Fibroblast of villous mesenchyme (primary cell): ENCODE results near the gene MDFI. TPM values are rescaled to one million over a fixed set of nuclear protein-coding genes. Genes with fewer than 3 reads are reported as not detected.
"Not testable (repeated sequence)": the region's sequence is repeated elsewhere in the genome, so short reads cannot be mapped to it uniquely, and the experiment has no call there.

Experiments used
- DNase-seq: peaks from one replicate; pipeline ENCODE4 v3.0.0-alpha.2; 2010; ENCODE audit warnings: low read depth
- H3K4me3 ChIP-seq: 2 replicates; pipeline ENCODE4 v1.5.1; 2011; ENCODE audit warnings: low read depth, mild to moderate bottlenecking, low read length
- total RNA-seq: library from RNA; depleted of rRNA; stranded (reverse); fragments of >200 nt; gene quantifications from 2 replicates; pipeline ENCODE4 v1.2.3, GENCODE V29; 2012
- TF ChIP-seq, protein P1 (sequence below): IDR thresholded peaks from 2 replicates; pipeline ENCODE4 v1.5.1; 2012; ENCODE audit warnings: low read depth, mild to moderate bottlenecking, low read length; ENCODE audit not compliant: insufficient read depth

The MDFI gene
- total RNA-seq, 1 donor: not detected

DNA sequence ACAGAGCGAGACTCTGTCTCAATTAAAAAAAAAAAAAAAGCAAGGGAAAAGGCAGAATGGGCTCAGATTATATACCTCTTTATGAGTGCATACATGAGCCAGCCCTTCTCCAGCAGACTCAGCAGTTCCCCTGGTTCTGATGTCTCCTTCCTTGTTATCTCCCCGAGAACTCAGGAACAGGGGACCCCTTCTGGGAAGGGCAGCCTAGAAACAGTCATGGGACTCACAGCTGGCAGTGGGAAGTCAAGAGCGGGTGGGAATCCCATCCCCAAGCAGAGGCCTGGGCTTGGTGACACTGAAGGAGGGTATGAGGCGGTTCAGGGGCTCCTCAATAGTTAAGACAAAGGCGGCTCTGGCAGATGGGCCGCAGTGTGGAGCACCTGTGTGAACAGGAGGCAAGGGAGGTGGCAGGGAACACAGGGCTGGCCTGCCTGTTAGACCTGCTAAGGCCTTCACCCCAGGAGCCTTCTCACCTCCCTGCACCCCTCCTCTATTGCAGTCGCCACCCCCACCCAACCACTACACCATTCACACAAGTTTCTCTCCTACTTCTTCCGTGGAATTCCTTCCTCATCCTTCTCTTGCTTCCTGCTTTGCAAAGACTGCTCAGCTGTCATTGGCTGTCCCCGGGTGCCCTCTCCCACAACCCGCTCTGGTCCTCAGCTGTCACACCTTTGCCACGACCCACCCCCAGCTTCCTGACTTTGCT is 29.7 kb upstream of the MDFI start:
- H3K4me3 ChIP-seq: no peak overlapping the region
- no peak for DNase-seq
- TF ChIP-seq, protein P1, sequence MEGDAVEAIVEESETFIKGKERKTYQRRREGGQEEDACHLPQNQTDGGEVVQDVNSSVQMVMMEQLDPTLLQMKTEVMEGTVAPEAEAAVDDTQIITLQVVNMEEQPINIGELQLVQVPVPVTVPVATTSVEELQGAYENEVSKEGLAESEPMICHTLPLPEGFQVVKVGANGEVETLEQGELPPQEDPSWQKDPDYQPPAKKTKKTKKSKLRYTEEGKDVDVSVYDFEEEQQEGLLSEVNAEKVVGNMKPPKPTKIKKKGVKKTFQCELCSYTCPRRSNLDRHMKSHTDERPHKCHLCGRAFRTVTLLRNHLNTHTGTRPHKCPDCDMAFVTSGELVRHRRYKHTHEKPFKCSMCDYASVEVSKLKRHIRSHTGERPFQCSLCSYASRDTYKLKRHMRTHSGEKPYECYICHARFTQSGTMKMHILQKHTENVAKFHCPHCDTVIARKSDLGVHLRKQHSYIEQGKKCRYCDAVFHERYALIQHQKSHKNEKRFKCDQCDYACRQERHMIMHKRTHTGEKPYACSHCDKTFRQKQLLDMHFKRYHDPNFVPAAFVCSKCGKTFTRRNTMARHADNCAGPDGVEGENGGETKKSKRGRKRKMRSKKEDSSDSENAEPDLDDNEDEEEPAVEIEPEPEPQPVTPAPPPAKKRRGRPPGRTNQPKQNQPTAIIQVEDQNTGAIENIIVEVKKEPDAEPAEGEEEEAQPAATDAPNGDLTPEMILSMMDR: no peak

DNA sequence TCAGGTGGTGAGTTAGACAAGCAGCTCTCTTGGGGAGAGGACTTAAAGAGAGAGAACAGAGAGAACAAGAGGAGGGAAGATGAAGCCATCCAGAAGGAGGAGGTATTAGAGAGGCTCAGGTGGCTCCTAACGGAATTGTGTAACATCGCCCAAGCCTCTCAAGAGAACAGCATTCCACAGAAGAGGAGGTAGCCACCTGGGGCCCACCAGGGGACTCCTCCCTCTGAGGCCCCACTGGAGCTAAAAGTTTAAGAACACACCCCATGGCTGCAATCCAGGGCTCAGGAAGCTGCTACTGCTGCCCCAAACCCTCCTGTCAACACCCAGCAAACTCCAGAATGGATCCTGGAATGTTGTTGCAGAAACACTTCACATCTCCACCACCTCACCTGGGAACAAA is 23.6 kb upstream of the MDFI start:
- no peak for DNase-seq
- H3K4me3 ChIP-seq: no peak overlapping the region
- TF ChIP-seq, protein P1: no peak

- DNase-seq: no peak
- TF ChIP-seq, protein P1: no peak
Measured at GRCh38 chr6:41615311-41615710, 23.0 kb upstream of the MDFI start.

GRCh38 chr6:41618598-41618997 is 19.7 kb upstream of the MDFI start:
- H3K4me3 ChIP-seq: no peak overlapping the region
- TF ChIP-seq, protein P1: no peak
- no peak for DNase-seq

More at GRCh38 chr6:41615311-41615710, 23.0 kb upstream of the MDFI start:
- H3K4me3 ChIP-seq: no peak overlapping the region

DNA sequence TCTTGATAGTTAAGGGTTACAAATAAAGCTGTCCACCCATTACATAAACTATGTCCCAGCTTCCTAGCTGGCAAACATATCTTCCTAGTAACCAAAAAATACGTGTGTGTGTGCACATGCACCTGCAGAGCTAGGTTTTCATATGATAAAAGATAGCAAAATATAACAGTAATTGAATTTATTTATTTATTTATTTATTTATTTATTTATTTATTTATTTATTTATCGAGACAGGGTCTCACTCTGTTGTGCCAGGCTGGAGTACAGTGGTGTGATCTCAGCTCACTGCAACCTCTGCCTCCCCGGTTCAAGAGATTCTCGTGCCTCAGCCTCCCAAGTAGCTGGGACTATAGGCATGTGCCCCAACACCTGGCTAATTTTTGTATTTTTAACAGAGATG is 19.1 kb upstream of the MDFI start:
- not testable (repeated sequence) for DNase-seq, H3K4me3 ChIP-seq

GRCh38 chr6:41621367-41621766 is 16.9 kb upstream of the MDFI start:
- TF ChIP-seq, protein P1: no peak
- no peak overlapping the region for H3K4me3 ChIP-seq
- DNase-seq: no peak

GRCh38 chr6:41621802-41622201 is 16.5 kb upstream of the MDFI start:
- DNase-seq: no peak
- TF ChIP-seq, protein P1: no peak
- no peak overlapping the region for H3K4me3 ChIP-seq
